Cardiac fibroblast (primary cell): Measurements from ENCODE around the gene ADAM15.

Experiments
- DNase-seq, 2 donors: peaks; one replicate each; pipeline versions ENCODE4 v3.0.0 to v3.0.0-alpha.2; 2010; ENCODE audit warnings: low read depth in 2 of 2
- H3K4me3 ChIP-seq, 2 donors: replicated peaks in 1 of 2; 1 replicate in 1 of 2; 2 replicates in 1 of 2; pipeline ENCODE4 v1.5.1; 2011; ENCODE audit warnings: low read depth in 2 of 2, low read length in 2 of 2, mild to moderate bottlenecking in 2 of 2, moderate library complexity in 1 of 2
- TF ChIP-seq, protein P1 (sequence below): IDR thresholded peaks from one replicate; pipeline ENCODE4 v1.5.1; 2011; ENCODE audit warnings: low read depth, mild to moderate bottlenecking, low read length, inconsistent platforms

Gene ADAM15

DNA sequence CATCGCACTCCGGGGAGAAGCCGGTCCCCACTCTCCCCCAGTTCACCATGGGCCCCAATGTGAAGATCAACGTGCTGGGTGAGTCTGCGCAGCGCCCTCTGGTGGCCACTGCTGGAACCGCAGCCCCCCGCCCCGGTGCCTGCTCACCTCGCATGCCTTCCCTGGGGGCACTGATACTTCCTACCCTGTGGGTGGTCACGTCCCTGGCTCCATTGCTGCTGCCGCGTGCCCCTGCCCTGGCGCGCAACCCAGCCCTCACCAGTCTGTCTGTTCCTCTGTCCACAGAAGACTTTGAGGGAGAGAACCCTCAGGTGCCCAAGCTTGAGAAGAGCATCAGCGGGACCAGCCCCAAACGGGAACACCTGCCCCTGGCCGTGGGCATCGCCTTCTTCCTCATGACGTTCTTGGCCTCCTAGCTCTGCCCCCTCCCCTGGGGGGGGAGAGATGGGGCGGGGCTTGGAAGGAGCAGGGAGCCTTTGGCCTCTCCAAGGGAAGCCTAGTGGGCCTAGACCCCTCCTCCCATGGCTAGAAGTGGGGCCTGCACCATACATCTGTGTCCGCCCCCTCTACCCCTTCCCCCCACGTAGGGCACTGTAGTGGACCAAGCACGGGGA, 35.1 kb downstream of the ADAM15 start:
- DNase-seq = peak; percentile 53 to 54
- TF ChIP-seq, protein P1, sequence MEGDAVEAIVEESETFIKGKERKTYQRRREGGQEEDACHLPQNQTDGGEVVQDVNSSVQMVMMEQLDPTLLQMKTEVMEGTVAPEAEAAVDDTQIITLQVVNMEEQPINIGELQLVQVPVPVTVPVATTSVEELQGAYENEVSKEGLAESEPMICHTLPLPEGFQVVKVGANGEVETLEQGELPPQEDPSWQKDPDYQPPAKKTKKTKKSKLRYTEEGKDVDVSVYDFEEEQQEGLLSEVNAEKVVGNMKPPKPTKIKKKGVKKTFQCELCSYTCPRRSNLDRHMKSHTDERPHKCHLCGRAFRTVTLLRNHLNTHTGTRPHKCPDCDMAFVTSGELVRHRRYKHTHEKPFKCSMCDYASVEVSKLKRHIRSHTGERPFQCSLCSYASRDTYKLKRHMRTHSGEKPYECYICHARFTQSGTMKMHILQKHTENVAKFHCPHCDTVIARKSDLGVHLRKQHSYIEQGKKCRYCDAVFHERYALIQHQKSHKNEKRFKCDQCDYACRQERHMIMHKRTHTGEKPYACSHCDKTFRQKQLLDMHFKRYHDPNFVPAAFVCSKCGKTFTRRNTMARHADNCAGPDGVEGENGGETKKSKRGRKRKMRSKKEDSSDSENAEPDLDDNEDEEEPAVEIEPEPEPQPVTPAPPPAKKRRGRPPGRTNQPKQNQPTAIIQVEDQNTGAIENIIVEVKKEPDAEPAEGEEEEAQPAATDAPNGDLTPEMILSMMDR = peak; percentile 94
- H3K4me3 ChIP-seq = no peak overlapping the region

DNA sequence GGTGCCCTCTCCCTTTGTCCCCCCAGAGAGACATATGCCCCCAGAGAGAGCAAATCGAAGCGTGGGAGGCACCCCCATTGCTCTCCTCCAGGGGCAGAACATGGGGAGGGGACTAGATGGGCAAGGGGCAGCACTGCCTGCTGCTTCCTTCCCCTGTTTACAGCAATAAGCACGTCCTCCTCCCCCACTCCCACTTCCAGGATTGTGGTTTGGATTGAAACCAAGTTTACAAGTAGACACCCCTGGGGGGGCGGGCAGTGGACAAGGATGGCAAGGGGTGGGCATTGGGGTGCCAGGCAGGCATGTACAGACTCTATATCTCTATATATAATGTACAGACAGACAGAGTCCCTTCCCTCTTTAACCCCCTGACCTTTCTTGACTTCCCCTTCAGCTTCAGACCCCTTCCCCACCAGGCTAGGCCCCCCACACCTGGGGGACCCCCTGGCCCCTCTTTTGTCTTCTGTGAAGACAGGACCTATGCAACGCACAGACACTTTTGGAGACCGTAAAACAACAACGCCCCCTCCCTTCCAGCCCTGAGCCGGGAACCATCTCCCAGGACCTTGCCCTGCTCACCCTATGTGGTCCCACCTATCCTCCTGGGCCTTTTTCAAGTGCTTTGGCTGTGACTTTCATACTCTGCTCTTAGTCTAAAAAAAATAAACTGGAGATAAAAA, 35.9 kb downstream of the ADAM15 start:
- H3K4me3 ChIP-seq = no peak overlapping the region
- TF ChIP-seq, protein P1 = no peak
- DNase-seq = no peak

DNA sequence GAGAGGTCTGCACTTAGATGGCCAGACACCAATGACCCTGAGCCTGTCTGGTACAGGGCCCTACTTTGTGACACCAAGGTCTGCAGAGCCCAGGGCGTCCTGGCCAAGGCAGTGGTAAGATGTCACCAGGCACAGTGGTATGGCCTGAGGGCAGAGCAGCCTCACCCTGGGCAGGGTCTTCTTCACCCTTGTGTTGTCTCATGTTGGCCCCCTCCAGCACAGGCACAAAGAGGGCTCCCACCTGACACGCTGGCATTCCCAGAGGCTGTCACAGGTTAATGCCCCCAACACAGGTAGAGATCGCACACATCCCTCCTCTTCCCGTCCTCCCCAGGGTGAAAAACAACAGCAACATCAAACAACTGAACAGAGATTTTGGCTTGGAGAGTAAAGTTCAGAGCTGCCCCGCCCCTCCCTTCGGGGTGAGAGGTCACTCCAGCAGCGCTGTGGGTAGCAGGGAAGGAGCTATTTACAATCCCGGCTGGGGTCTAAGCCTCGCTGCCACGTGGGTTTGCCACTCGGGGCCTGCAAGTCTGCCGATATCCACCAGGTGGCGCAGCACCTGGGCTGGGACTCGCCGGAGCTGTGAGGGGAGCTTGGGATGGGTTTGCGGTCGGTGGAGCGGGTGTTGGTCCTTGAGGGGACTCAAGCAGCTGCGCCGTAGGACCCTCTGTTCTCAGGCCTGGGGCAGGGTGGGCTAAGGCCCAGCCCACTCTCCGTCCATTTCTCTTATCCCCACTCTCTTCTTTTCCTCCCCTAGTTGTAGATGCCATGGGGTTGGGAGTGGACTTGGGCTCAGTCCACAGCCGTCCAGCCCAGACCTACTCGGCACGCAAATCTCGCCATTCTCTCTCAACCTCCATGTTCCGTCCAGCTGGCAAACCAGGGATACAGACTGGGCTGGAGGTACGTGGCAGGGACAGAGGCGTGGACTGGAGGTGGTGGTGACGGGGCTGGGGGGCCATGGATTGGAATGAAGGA, 40.2 kb downstream of the ADAM15 start:
- TF ChIP-seq, protein P1 = peak; percentile 99
- DNase-seq = peak; percentile 71 to 75
- H3K4me3 ChIP-seq = peak overlapping the region in 1 of 2 donors; percentile 8

DNA sequence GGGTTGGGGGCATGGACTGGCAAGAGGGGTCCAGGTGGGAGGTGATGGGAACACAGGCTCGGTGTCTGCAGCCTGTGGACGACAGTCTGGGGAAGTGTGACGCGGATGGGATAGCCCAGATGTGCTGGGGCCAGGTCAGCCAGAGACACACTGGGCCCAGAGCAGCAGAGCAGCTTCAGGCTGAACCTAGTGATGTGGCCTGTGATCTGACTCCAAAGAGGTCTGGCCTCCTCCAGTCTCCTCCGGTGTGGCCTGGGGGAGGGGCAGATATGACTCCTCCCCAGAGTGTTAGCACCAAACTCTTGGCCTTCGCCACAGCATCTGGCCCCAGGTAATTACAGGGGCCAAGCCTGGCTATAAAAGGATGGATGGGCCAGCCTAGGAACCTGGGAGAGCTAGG, 41.0 kb downstream of the ADAM15 start:
- no peak overlapping the region for H3K4me3 ChIP-seq
- TF ChIP-seq, protein P1 = no peak
- DNase-seq = no peak

DNA sequence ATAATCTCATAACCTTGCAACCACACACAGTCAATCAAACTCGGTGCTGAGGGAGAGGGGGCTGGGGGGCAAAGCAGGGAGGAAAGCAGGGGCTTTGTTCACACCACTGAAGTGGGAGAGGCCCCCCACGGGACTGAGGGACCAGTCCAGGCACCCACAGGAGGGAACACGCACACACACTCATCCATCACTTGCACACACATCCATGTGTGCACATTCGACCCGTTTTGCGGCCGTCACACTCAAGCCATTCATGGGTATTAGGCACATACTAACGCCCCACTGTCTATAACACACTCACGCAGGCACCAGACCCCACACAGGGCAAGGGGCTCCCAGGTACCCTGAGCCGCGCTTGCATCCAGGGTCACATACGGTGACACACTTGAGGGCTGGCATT, 41.5 kb downstream of the ADAM15 start:
- H3K4me3 ChIP-seq = no peak overlapping the region
- TF ChIP-seq, protein P1 = no peak
- DNase-seq = no peak

DNA sequence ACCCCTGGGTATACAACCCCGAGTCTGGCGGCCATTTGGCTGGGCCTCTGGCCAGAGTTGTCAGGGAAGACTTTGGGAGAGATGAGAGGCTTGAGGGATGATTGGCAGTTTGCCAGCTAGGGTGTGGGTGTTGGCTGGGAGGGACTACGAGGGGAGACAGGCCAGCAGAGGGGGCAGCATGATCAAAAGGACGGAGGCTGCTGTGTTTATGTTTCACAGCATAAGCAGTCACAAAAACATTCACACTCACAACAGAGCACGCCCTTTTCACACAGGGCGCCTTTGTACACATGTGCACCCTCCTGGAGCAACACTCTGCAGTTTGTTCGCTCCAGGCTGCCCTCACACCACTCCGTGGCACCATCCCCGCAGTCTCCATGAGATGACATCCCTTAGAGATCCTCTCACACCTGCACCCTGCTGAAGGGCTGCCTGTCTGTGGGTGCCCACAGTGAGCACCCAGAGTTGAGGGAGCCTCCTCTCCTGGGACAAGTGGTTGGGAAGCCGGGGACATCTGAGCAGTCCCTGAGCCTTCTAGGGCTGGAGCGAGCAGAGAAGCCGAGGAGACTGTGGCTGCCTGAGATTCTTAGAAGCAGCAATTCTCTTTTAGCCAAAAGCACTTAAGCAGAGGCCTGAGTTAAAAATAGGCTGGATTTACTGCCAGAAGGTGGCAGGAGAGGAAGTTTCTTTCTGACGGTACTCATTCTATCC, 43.0 kb downstream of the ADAM15 start:
- no peak overlapping the region for H3K4me3 ChIP-seq
- peak; percentile 63 to 74 for DNase-seq
- TF ChIP-seq, protein P1 = peak; percentile 45
